ENCODE data around the gene UBE2QL1.

GRCh38 chr5:6491919-6492290 is 43.2 kb downstream of the UBE2QL1 start:
- no peak for TF ChIP-seq ZNF324 (tag by site-specific recombination; IDR thresholded peaks at IDR 0.05)
- no peak for TF ChIP-seq ZNF792 (tag by site-specific recombination; IDR thresholded peaks at IDR 0.05)
- no peak for TF ChIP-seq CTCF (tag by site-specific recombination; IDR thresholded peaks at IDR 0.05)
- TF ChIP-seq ZNF514 (tag by site-specific recombination; IDR thresholded peaks at IDR 0.05): no peak
- no peak for TF ChIP-seq REST (tag by site-specific recombination; IDR thresholded peaks at IDR 0.05)
- TF ChIP-seq ZNF513 (tag by site-specific recombination; IDR thresholded peaks at IDR 0.05): no peak
- TF ChIP-seq ZNF776 (tag by site-specific recombination; IDR thresholded peaks at IDR 0.05; ENCODE audit: borderline replicate concordance): no peak
- TF ChIP-seq ZNF501 (tag by site-specific recombination; IDR thresholded peaks at IDR 0.05): no peak
- no peak for TF ChIP-seq EGR2 (tag by site-specific recombination; IDR thresholded peaks at IDR 0.05; ENCODE audit: low read depth)
- no peak for TF ChIP-seq ZNF530 (tag by site-specific recombination; IDR thresholded peaks at IDR 0.05; ENCODE audit: low read depth)
- TF ChIP-seq ZNF274 (IDR thresholded peaks at IDR 0.05; ENCODE audit: low read length): no peak
- no peak for TF ChIP-seq ZNF274 (tag by site-specific recombination; IDR thresholded peaks at IDR 0.05; ENCODE audit: borderline replicate concordance)

Measured in HEK293 (cell line).